GM18499 (cell line): ENCODE results near the gene SIPA1.
"Not testable (repeated sequence)": the region's sequence is repeated elsewhere in the genome, so short reads cannot be mapped to it uniquely, and the experiment has no call there.

Experiments used
- ATAC-seq: cut with Tn5 transposase; IDR thresholded peaks from one replicate; pipeline ENCODE4 v1.9.1; 2021; ENCODE audit warnings: moderate number of reproducible peaks; ENCODE audit not compliant: insufficient read depth, unreplicated experiment

SIPA1 gene

GRCh38 chr11:65655570-65656332 is 17.9 kb downstream of the SIPA1 start:
- no peak for ATAC-seq

GRCh38 chr11:65657426-65657825 is 19.5 kb downstream of the SIPA1 start:
- no peak for ATAC-seq

- ATAC-seq: no peak
Measured at GRCh38 chr11:65658174-65659021, 20.5 kb downstream of the SIPA1 start.

DNA sequence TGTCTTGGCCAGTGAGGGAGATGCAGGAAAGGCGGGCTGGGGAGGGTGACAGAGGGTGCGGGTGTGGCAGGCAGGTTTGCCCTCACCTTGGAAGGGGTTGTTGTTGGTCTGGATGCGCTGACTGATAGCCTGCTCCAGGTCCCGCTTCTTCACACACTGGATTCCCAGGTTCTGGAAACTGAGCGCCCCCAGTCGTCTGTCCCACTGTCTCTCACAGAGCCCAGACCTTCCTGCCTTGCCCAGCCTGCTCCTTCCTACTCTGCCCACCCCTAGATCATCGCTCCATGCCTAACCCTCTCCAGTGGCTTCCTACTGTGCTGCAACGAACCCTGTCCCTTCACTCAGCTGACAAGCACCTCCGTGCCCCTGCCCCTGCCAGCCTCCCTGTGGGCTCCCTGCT is 22.1 kb downstream of the SIPA1 start:
- ATAC-seq: no peak

- not testable (repeated sequence) for ATAC-seq
Measured at GRCh38 chr11:65660908-65661307, 23.0 kb downstream of the SIPA1 start.

GRCh38 chr11:65661599-65662246 is 23.8 kb downstream of the SIPA1 start:
- ATAC-seq: no peak

DNA sequence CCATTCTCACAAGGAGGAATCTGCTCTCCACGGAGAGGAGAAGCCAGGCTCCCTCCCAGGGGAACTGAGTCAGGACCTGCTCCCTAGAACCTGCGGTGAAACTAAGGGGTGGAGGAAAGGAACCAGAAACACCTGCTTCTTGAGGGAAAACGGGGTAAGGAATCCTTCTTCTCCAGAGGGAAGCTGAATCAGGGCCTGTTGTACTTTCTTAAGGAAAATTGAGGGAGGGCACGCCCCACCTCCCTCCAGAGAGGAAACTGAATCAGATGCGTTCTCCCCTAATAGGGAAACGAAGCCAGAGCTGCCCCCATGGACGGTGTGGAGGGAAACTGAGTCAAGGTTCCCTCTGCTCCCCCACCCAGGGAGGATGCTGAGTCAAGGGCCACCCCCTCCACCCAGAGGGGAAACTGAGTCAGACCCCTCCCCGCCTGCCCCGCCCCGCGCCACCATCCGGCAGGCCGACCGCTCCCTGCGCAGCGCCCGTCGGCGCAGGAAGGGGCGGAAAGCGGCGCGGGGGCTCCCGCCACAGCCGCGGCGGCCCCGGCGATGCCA is 24.4 kb downstream of the SIPA1 start:
- no peak for ATAC-seq

GRCh38 chr11:65662799-65663638 is 25.1 kb downstream of the SIPA1 start, which contains the start of gene RELA:
TSS of gene RELA (minus strand) at chr11:65662916. CDS start at chr11:65662832, 84 bp downstream.
- ATAC-seq: peak; percentile 74

DNA sequence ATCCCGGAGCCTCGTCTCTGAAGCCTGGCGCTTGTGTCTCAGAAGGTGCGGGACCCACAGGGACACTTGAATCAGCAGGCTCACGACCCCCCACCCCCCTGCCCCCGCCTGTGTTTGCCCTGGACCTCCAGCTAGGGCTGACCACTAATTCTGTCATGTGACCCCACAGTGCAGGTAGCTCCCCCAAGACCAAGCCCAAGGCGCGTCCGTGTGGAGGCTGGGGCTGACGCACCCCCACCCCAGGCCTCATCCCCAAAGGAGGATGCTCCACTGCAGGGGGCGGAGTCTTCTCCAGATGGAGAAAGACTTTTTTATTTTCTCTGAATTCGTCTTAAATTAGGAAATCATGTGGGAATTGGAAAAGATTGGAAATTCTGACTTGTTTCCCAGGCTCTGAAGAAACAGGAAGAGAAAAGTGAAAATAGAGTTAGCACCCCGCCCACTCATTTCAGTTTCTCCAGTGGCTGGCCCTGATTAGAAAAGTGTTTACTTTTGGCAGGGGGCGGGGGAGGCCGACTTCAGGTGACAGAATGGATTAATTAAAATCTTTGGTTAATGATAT is 25.8 kb downstream of the SIPA1 start:
- ATAC-seq: no peak

GRCh38 chr11:65672180-65672860 is 34.4 kb downstream of the SIPA1 start:
- no peak for ATAC-seq

DNA sequence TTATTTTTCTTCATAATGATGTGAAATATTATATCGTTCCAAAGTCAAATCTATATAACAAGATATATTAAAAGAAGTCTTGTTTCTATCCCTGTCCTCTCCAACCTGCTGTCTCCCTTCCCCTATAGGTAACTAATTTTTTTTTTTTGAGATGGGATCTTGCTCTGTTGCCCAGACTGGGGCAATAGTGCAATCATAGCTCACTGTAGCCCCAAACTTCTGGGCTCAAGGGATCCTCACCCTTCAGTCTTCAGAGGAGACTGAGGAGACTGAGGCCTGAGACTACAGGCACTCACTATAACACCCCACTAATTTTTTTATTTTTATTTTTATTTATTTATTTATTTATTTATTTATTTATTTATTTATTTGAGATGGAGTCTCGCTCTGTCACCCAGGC is 35.1 kb downstream of the SIPA1 start:
- ATAC-seq: no peak

DNA sequence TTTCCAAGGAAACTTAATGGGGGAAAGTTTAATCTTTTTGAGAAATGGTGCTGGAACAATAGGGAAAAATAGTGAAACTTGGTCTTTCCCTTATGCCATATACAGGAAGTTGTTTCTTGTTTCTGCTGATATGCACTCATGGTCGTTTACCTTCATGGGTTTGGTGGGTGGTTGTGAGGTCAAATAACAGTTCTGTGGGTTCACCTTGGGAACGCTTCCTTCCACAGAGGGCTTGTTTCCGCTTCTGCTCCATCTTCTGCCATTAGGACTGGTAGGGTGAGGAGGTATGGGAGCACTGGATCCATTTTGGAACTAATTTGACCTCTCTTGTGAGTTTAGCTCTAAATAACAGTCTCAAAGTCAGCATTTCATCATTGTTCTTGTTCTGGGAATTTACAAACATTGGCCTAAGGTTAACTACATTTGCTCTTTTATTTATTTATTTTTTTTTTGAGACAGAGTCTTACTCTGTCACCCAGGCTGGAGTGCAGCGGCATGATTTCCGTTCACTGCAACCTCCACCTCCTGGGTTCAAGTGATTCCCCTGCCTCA is 42.4 kb downstream of the SIPA1 start:
- no peak for ATAC-seq

- ATAC-seq: not testable (repeated sequence)
Measured at GRCh38 chr11:65683480-65683879, 45.6 kb downstream of the SIPA1 start.

GRCh38 chr11:65685981-65686380 is 48.1 kb downstream of the SIPA1 start:
- ATAC-seq: no peak

DNA sequence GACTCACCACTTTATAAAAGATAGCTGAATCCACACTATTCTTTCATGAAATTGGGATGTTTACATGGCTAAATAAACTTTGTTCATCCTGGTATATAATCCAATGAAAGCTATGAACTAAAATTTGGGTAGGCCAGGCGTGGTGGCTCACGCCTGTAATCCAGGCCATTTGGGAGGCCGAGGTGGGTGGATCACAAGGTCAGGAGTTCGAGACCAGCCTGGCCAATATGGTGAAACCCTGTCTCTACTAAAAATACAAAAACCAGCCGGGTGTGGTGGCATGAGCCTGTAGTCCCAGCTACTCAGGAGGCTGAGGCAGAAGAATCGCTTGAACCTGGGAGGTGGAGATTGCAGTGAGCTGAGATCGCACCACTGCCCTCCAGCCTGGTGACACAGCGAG is 53.9 kb downstream of the SIPA1 start:
- ATAC-seq: not testable (repeated sequence)

DNA sequence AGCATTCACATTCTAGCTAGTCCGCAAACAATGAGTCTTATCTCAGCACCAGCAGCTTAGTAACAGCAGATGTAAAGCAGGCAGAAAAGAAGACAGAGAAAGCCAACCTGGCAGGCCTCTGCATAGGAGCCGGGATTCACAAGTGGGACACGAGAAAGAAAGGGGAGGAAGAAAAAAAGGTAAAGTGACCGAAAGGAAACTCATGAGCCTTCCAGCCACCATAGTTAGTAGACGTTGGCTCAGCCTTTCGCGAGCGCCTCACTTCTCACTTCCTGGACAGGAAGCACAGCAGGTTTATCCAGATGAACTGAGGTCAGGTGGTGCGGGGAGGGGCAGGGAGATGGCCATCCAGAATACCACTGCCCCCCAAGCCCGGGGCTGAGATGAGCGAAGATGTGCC is 54.5 kb downstream of the SIPA1 start:
- ATAC-seq: no peak

GRCh38 chr11:65695459-65696241 is 57.7 kb downstream of the SIPA1 start:
- no peak for ATAC-seq
